Pancreas (tissue), 10 donors: Measurements from ENCODE around the gene RAP2C. TPM values are rescaled to one million over a fixed set of nuclear protein-coding genes. Genes with fewer than 3 reads are reported as not detected.
A peak's percentile ranks its signal among the peaks of the same experiment; 100 is the strongest.

Experiments used
- ATAC-seq, 4 donors: fragments of 200-7000 bp; cut with Tn5 transposase; one replicate each; pipeline versions ENCODE4 v1.8.0 to v1.9.1; 2020; ENCODE audit warnings: mild to moderate bottlenecking in 4 of 4, moderate library complexity in 4 of 4
- DNase-seq, 6 donors: peaks; one replicate each; pipeline ENCODE4 v3.0.0-alpha.2; 2020
- FAIRE-seq: peaks from 2 replicates; lab custom pipeline; 2012; peaks lifted over from hg19 to GRCh38; lab: Jason Lieb, UNC
- H3K27ac ChIP-seq, 4 donors: fragments of 200-600 bp; sonication (generic); 1 replicate in 3 of 4; 2 replicates in 1 of 4; pipeline versions ENCODE4 v1.5.0 to v1.8.0; 2020
- H3K27me3 ChIP-seq, 4 donors: fragments of 200-600 bp; one replicate each; pipeline ENCODE4 v1.8.0; 2021
- H3K36me3 ChIP-seq, 3 donors: fragments of 200-600 bp; sonication (generic) in 1 of 3; one replicate each; pipeline versions ENCODE4 v1.5.0 to v1.8.0; 2020 to 2021
- H3K4me1 ChIP-seq, 3 donors: fragments of 200-600 bp; one replicate each; pipeline ENCODE4 v1.8.0; 2021
- H3K4me3 ChIP-seq, 4 donors: fragments of 200-600 bp; sonication (generic) in 2 of 4; one replicate each; pipeline versions ENCODE4 v1.5.0 to v1.8.0; 2020 to 2021
- H3K9me3 ChIP-seq, 4 donors: fragments of 200-600 bp; one replicate each; pipeline ENCODE4 v1.8.0; 2021
- CTCF ChIP-seq, 4 donors: fragments of 200-600 bp; sonication (generic) in 3 of 4; IDR thresholded peaks; one replicate each; pipeline versions ENCODE4 v1.5.0 to v1.8.0; 2021; ENCODE audit warnings: antibody characterized with exemption in 4 of 4
- WGBS, 2 donors: extraction: QIAGEN DNeasy Blood & Tissue Kit; methylation state at CpG; one replicate each; pipeline ENCODE4 v1.1.7; 2013; 5-methylcytosine and 5-hydroxymethylcytosine counted together
- intact Hi-C, 3 donors: fragments of 100-400 bp; cut with DNase I; formaldehyde crosslinking; loops; one replicate each; pipeline versions ENCODE4 v1.11.1 to v1.14.2; 2022
- polyA plus RNA-seq, 2 donors: library from polyadenylated mRNA; stranded (reverse); fragments of 200-250 nt; gene quantifications; one replicate each; pipeline ENCODE4 v1.2.3, GENCODE V29; 2013
- total RNA-seq, 6 donors: library from RNA; stranded (reverse); fragmentation: NEBNext Ultra II Directional in 4 of 6; extraction: Animal tissue kit (Norgen Biotek cat#: 25700) in 4 of 6; gene quantifications; one replicate each; pipeline versions ENCODE4 v1.2.1 to v1.2.4, GENCODE V29; 2021 to 2023
- donor health status: healthy with polysubstance abuse.
- donor health status: DM: no; HTN: no; CAD: no; lungs with moderate emphysema.
- donor health status: DM: no; HTN: no; CAD: no.
- donor health status: control.
- donor health status: control.
- donor health status: Bipolar disorder and iron deficiency.
- donor health status: DM: yes; HTN: yes; CAD: no.
- donor health status: DM: no; HTN: no; CAD: no.
- donor health status: DM: no; HTN: no; CAD: no.
- donor health status: DM: yes; HTN: yes; CAD: no.

Gene RAP2C
- total and polyA plus RNA-seq, 8 donors: 6.2 to 15.1 (median 8.3) TPM

GRCh38 chrX:132257116-132257515, 37.9 kb upstream of the RAP2C start:
- DNase-seq: no peak
- H3K27ac ChIP-seq: no peak overlapping the region
- no peaks in the 10 kb centered on the region for H3K36me3 ChIP-seq
- 74 to 94% methylated on average over 2 of the region's 2 CpGs for WGBS, 2 donors
- no peaks in the 10 kb centered on the region for H3K4me1 ChIP-seq
- no peak for TF ChIP-seq CTCF (IDR thresholded peaks at IDR 0.05)
- H3K27me3 ChIP-seq: no peaks in the 10 kb centered on the region
- intact Hi-C loops: no loop called here
- no peak for ATAC-seq
- FAIRE-seq: no peak
- no peak overlapping the region for H3K4me3 ChIP-seq
- no peaks in the 10 kb centered on the region for H3K9me3 ChIP-seq

GRCh38 chrX:132236121-132236520, 16.9 kb upstream of the RAP2C start:
- Histone ChIP-seq H3K9me3 (no peaks in the 10 kb centered on the region), H3K4me1 (no peaks in the 10 kb centered on the region), H3K36me3 (no peaks in the 10 kb centered on the region), H3K27ac (no peak overlapping the region), H3K27me3 (no peaks in the 10 kb centered on the region), H3K4me3 (no peak overlapping the region)
- ATAC-seq (no peak), FAIRE-seq (no peak), DNase-seq (no peak)
- TF ChIP-seq CTCF (IDR thresholded peaks at IDR 0.05): no peak
- intact Hi-C loops: no loop called here
- 79 to 97% methylated on average over 5 of the region's 5 CpGs for WGBS, 2 donors

- Histone ChIP-seq H3K9me3 (no peaks in the 10 kb centered on the region), H3K36me3 (no peaks in the 10 kb centered on the region), H3K27ac (no peak overlapping the region), H3K4me3 (no peak overlapping the region), H3K4me1 (no peaks in the 10 kb centered on the region), H3K27me3 (no peaks in the 10 kb centered on the region)
- TF ChIP-seq CTCF (IDR thresholded peaks at IDR 0.05): no peak
- peak; percentile 34 for FAIRE-seq
- WGBS, 2 donors: 63 to 77% methylated on average over 5 of the region's 5 CpGs
- no peak for DNase-seq
- intact Hi-C loops: no loop called here
- no peak for ATAC-seq
Observed at GRCh38 chrX:132235488-132235887, 16.2 kb upstream of the RAP2C start.

- ATAC-seq: no peak
- no peaks in the 10 kb centered on the region for H3K4me1 ChIP-seq
- DNase-seq: no peak
- 39 to 91% methylated on average over 2 of the region's 2 CpGs for WGBS, 2 donors
- no peak for TF ChIP-seq CTCF (IDR thresholded peaks at IDR 0.05)
- FAIRE-seq: no peak
- no peak overlapping the region for H3K4me3 ChIP-seq
- no peak overlapping the region for H3K27ac ChIP-seq
- H3K27me3 ChIP-seq: no peaks in the 10 kb centered on the region
- no peaks in the 10 kb centered on the region for H3K36me3 ChIP-seq
- no peaks in the 10 kb centered on the region for H3K9me3 ChIP-seq
- intact Hi-C loops: no loop called here
Observed at GRCh38 chrX:132231587-132231986, 12.3 kb upstream of the RAP2C start.

GRCh38 chrX:132227383-132228112, 8.3 kb upstream of the RAP2C start:
- DNase-seq (no peak), FAIRE-seq (no peak), ATAC-seq (no peak)
- no peak overlapping the region for H3K27ac ChIP-seq
- H3K4me1 ChIP-seq: no peaks in the 10 kb centered on the region
- intact Hi-C loops: no loop called here
- no peaks in the 10 kb centered on the region for H3K27me3 ChIP-seq
- no peaks in the 10 kb centered on the region for H3K36me3 ChIP-seq
- no peak for TF ChIP-seq CTCF (IDR thresholded peaks at IDR 0.05)
- WGBS, 2 donors: 43 to 57% methylated on average over 5 of the region's 5 CpGs
- H3K4me3 ChIP-seq: no peak overlapping the region
- no peaks in the 10 kb centered on the region for H3K9me3 ChIP-seq
